Stimulated activated CD4-positive, alpha-beta T cell treated with anti-CD3 and anti-CD28 coated beads, Interleukin-12 subunit alpha, Interleukin-12 subunit beta, amount 100 ng/mL, for 4 hours (primary cell): ENCODE measurements around the gene ZNF778.
"Not testable (repeated sequence)": the region's sequence is repeated elsewhere in the genome, so short reads cannot be mapped to it uniquely, and the experiment has no call there.

ENCODE experiments used
- DNase-seq: peaks from one replicate; pipeline ENCODE4 v3.0.0-alpha.2; 2020

ZNF778 gene

GRCh38 chr16:89257757-89258465 is 40.4 kb downstream of the ZNF778 start:
- DNase-seq = no peak

DNA sequence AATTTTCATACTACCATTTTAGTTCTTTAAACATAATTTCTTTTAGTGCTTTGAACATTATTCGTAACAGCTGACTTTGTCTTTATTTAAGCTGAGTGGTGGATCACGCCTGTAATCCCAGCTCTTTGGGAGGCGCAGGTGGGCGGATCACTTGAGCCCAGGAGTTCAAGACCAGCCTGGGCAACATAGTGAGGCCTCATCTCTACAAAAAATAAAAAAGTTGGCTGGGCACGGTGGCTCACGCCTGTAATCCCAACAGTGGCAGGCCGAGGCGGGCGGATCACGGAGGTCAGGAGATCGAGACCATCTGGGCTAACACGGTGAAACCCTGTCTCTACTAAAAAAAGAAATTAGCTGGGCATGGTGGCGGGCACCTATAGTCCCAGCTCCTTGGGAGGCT is 42.4 kb downstream of the ZNF778 start:
- DNase-seq = not testable (repeated sequence)

- DNase-seq = no peak
These were observed 44.4 kb downstream of the ZNF778 start for GRCh38 chr16:89261691-89262563.

DNA sequence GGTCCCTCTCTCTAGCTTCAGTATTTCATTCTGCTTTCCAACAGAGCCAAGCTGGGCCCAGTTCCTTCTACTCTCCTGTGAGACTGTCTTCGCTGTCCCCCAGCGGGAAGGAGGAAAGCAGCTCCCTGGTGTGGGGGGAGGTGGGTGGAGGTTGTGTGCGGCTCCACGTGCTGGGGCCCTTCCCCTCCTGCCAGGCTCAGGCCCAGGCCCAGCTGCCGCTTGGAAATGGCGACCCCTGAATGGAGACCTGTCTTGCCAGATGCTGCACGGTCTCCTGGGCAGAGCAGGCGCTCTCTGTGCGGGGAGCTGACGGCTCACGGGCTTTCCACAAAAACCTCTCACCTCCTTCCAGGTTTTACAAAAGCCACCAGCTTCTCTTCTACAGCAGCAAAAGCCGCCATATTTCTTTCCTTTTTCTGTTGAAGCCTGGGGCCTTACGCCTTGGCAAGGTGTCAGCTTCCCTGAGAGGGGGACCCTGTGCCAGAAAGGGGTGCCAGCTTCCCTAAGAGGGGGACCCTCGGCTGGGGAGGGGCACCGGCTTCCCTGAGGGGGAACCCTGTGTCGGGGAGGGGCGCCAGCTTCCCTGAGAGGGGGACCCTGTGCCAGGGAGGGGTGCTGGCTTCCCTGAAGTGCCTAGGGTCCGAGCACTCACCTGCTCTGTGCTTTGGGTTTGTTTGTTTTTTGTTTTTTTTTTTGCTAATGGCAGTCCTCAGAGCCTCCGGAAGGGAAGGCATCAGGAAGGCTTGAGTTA is 47.5 kb downstream of the ZNF778 start:
- DNase-seq = no peak

DNA sequence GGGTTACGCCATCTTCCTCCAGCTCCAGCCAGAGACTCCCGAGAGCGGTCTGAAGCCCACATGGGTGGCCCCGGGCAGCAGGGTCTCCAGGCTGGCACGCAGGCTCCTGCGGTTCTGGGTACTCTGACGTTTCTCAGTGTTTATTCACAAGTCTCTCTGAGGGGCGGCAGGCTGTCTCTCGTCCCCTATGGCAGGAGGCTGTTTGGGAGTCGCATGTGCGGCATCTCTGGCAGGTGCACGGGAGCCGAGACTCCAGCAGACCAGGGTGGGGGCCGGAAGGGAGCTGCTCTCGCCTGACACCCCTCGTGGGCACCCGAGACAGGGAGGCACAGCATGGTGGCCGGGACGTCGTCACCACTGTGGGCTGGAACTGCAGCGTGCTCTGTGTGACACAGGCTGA is 48.1 kb downstream of the ZNF778 start:
- DNase-seq = no peak

DNA sequence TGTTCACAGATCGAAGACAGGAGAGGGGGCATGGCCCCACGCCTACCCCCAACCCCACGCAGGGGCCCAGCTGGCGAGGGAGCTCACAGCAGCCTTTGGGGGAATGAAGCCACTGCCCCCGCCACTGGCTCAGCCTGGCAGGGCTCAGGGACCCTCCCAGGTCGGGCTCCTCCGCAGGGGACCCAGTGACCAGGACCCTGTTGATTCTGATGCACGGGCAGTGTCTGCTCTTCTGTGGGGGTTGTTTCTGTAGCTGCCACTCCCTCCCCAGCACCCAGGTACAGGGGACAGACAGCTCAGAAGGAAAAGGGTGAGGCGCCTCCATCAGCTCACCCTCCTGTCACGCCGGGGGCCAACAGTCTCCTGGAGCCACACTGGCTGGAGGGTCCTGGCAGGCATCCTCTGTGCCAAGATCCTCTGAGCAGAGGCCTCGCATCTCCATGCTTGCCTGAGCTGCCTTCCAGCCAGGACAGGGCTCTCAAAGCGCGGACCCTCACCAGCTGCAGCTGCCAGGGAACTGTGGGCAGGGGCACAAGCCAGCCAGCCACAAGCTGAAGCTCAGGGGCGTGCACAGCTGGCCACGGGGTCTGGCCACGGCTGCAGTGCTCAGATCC is 49.1 kb downstream of the ZNF778 start:
- DNase-seq = no peak

DNA sequence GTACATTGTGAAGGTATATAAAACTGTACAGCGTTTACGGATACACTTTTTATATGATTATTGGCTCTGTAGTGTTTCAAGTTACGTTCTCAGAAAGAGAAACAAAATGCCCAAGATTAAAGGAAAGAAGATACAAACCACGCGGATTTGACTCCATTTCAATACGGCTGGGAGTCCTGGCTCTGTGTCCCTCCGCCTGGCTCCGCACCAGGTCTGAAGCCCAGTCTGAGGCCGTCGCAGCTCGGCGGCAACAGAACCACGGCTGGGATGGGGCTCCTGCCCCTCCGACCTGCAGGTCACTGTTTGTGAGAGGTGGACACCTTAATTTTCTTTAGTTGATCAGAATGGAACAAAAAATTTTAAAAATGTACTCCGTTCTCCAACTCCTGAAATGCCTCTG is 50.2 kb downstream of the ZNF778 start:
- not testable (repeated sequence) for DNase-seq

GRCh38 chr16:89268585-89268984 is 51.1 kb downstream of the ZNF778 start:
- no peak for DNase-seq

- no peak for DNase-seq
These were observed 51.7 kb downstream of the ZNF778 start for GRCh38 chr16:89268987-89269735.

DNA sequence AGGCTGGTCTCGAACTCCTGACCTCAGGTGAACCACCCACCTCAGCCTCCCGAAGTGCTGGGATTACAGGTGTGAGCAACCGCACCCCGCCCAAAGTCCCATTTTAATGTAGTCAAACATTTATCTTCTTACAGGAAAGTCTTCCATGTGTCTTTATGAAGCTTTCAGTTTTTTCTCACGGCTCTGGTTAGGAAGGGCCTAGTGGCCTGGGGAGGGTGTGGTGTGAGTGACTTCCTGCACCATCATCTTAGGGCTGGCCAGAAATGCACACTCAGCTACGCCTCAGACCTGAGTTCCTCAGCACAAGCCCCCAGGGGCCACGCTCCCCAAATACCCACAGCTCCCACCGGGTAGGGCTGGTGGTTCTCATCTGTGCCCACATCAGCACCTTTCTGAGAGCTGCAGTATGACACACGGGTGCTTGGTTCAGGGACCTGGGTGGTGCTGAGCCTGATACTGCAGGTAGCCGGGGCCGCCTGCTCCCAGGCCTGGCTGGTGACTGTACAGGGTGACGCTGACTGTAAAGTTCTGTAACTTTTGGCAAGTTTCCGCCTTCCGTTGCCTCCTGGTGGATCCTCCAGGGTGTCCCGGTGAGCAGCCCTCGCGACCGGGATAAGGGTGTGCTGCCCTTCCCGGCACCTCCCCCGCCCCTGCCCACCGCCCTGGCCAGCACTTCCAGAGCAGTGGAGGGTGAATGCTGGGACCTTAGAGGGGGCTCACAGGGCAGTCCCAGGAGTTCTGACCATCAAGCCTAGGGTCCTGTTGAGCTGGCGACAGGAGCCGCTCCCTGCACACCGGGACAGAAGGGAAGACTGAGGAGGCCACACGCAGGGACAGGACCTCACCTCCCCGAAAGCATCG is 52.5 kb downstream of the ZNF778 start:
- no peak for DNase-seq

DNA sequence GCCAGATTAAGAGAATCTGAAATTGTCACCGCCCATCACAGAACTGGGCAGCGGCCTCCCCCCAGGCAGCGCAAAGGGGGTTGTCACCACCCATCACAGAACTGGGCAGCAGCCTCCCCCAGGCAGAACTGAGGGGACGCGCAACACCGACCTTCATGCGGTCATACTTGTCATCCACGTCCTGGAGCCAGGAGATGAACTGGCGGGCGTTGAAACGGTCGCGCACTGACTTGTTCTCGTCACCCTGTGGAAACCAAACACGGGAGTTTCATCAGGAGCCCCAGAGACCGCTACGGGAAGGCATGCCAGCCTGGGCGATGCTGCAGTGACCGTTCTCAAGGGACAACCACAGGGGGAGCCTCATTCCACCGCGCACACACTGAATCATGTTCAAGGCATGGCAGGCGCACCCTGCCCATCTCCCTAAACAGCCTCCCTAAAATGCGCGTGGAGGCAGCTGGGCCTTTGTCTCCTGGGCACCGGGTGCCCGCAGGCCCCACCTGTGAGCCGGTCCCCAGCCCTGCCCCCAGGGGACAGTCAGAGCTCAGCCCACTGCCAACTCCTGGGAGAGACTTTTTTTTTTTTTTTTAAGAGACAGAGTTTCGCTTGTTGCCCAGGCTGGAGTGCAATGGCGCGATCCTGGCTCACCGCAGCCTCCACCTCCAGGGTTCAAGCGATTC is 53.3 kb downstream of the ZNF778 start:
- DNase-seq = no peak

DNA sequence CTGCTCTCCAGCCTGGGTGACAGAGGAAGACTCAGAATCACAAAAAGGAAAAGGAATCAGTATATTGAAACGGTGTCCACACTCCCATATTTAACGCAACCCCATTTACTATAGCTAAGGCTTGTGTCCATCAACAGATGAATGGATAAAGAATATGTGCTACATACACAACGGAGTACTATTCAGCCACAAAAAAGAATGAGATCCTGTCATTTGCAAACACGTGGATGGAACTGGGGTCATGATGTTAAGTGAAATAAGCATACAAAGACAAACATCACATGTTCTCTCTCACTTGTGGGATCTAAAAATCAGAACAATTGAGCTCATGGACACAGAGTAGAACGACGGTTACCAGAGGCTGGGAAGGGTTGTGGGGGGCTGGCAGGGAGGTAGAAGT is 55.1 kb downstream of the ZNF778 start:
- no peak for DNase-seq

DNA sequence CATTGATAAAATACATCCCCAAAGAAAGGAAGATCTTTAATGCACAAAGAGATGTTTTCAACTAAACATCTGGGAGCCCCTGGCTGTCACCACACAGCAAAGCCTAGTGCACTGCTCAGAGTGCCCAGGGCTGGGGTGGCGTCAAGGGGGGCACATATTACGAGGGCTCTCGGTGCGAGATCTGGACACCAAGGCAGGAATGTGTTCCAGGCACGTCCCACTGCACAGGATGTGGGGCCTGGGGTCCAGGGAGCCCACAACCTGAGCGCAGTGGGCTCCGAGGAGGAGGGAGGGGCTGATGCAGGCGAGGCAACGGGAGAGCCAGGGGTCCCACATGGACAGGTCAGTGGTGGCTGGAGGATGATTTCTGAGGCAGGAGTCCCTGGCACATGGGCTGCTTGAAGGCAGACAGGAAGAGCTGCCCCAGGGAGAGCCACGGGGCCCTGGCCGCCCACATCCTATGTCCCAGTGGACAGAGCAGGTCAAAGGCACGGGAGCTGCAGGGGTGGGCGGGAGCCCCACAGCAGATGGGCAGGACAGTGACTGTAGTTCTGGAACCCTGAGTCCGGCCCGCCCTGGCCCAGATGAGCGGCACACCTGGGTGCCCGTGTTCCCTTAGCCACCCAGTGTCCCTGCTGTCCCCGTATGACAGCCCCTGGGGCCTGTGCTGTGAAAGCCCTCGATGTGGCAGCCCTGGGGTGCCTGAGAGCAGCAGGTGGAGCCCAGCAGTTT is 56.4 kb downstream of the ZNF778 start:
- DNase-seq = no peak

GRCh38 chr16:89274561-89275283 is 57.2 kb downstream of the ZNF778 start:
- DNase-seq = no peak

DNA sequence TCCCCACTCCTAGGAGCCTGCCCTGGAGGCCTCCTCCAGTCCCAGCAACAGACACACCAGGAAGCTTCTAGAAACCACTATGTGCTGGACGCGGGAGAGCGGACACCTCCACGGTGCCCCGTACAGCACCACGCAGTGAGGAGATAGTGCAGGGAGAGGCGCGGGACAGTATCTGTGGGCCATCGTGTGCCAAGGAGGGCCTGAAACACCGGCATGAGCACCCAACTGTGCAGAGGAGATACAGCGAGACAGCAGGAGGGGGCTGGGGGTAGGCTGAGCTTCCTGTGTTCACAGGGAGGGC is 57.7 kb downstream of the ZNF778 start:
- DNase-seq = no peak

DNA sequence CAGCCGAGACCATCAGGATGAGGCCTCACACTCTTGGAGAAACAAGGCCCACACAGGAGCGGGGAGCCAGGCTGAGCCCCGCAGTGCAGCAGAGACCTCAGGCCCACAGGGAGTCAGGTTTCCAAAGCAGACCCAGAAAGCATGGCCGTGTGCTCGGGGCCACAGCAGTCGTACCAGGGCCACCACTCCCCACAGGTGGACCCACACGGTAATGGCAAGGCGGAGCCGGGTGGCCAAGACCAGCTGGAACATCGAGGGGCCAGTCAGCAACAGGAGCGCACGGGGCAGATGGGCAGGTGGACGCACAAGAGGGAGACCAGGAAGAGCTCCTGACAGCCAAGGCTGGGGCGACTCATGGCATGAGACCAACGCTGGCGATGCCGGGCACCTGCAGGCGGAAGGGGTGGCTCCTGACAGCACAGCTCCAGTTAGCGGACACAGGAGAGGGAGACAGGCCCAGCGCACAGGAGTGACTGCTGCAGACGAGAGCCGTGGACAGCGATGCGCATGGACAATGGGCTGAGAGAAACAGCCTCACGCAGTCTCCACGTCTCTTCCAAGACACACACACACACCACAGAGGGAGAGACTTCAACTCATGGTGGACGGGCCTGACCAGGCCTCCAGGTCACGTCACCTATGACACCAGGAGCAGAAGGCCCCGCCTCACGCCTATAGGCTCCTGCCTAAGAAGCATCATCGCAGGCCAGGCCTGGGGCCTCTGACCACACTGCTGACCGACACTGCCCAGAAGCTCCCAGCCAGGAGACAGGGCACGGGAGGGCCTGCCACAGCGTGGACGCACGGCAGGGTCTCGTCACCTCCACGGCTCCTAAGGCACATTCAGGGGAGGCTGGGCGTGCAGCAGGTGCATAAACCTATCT is 58.6 kb downstream of the ZNF778 start:
- DNase-seq = no peak

DNA sequence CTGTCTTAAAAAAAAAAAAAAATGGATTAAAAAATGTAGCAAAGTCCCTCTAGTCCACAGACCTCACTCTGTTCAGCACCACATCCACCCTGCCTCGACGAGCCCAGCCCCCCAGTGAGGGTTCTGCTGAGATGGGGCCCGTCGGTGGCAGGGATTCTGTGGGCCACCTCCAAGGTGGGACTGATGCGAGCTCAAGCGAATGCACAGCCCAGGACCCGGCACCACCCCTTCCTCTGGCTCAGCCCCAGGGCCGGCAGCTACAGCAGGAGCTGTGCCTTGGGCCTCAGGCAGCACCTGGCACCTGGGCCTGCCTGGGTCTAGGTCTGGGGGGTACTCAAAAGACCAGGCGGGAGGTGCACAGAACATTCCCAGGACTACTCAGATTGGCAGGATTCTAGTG is 59.5 kb downstream of the ZNF778 start:
- DNase-seq = no peak

GRCh38 chr16:89277641-89278341 is 60.3 kb downstream of the ZNF778 start:
- no peak for DNase-seq
